HL-60/S4 treated with retinoic acid at 250 ng/mL for 4 days and 3 days (cell line): ENCODE data around the gene CIAO2A.

Experiments
- in situ Hi-C: fragments of 300-500 bp; cut with MboI; formaldehyde crosslinking; loops from 2 replicates; pipeline ENCODE4 v1.7.0; 2022; ENCODE audit warnings: low sequenced_read_pairs

Gene CIAO2A

GRCh38 chr15:64045774-64046420 is 47.7 kb downstream of the CIAO2A start:
- in situ Hi-C loops, result no loop called here

GRCh38 chr15:64045101-64045435 is 48.6 kb downstream of the CIAO2A start:
- in situ Hi-C loops, result no loop called here

GRCh38 chr15:64044300-64045100 is 49.1 kb downstream of the CIAO2A start:
- in situ Hi-C loops, result no loop called here

GRCh38 chr15:64038878-64039610 is 54.6 kb downstream of the CIAO2A start:
- in situ Hi-C loops, result no loop called here

- in situ Hi-C loops, result no loop called here
Observed at GRCh38 chr15:64037966-64038365, 55.7 kb downstream of the CIAO2A start.

GRCh38 chr15:64037116-64037515 is 56.5 kb downstream of the CIAO2A start:
- in situ Hi-C loops, result no loop called here

- in situ Hi-C loops, result no loop called here
Observed at GRCh38 chr15:64035525-64035924, 58.1 kb downstream of the CIAO2A start.

GRCh38 chr15:64034519-64034918 is 59.1 kb downstream of the CIAO2A start:
- in situ Hi-C loops, result no loop called here

- in situ Hi-C loops, result no loop called here
Observed at GRCh38 chr15:64032329-64032728, 61.3 kb downstream of the CIAO2A start.

GRCh38 chr15:64030123-64030522 is 63.5 kb downstream of the CIAO2A start:
- in situ Hi-C loops, result no loop called here

- in situ Hi-C loops, result no loop called here
Observed at GRCh38 chr15:64029633-64030032, 64.0 kb downstream of the CIAO2A start.

GRCh38 chr15:64029110-64029509 is 64.5 kb downstream of the CIAO2A start:
- in situ Hi-C loops, result no loop called here

- in situ Hi-C loops, result no loop called here
Observed at GRCh38 chr15:64026591-64026990, 67.0 kb downstream of the CIAO2A start.

GRCh38 chr15:64024172-64025050 is 69.2 kb downstream of the CIAO2A start:
- in situ Hi-C loops, result no loop called here

- in situ Hi-C loops, result no loop called here
Observed at GRCh38 chr15:64023220-64023619, 70.4 kb downstream of the CIAO2A start.

GRCh38 chr15:64022571-64022970 is 71.1 kb downstream of the CIAO2A start:
- in situ Hi-C loops, result no loop called here
